BLaER1 (cell line): ENCODE results near the gene MORF4L1.
A peak's percentile ranks its signal among the peaks of the same experiment; 100 is the strongest.

Source experiments
- H3K27ac ChIP-seq: shearing (Covaris generic); formaldehyde crosslinking; 2 replicates; pipeline ENCODE4 v1.8.1; 2022
- H3K27me3 ChIP-seq: shearing (Covaris generic); formaldehyde crosslinking; 2 replicates; pipeline ENCODE4 v1.8.1; 2022
- H3K36me3 ChIP-seq: shearing (Covaris generic); formaldehyde crosslinking; 2 replicates; pipeline ENCODE4 v1.8.1; 2022
- H3K4me1 ChIP-seq: shearing (Covaris generic); formaldehyde crosslinking; 2 replicates; pipeline ENCODE4 v1.8.1; 2022
- H3K4me2 ChIP-seq: shearing (Covaris generic); formaldehyde crosslinking; 2 replicates; pipeline ENCODE4 v1.8.1; 2022
- H3K4me3 ChIP-seq: shearing (Covaris generic); formaldehyde crosslinking; 2 replicates; pipeline ENCODE4 v1.8.1; 2022
- H3K9ac ChIP-seq: shearing (Covaris generic); formaldehyde crosslinking; 2 replicates; pipeline ENCODE4 v1.8.1; 2022
- H3K9me3 ChIP-seq: shearing (Covaris generic); formaldehyde crosslinking; 2 replicates; pipeline ENCODE4 v1.8.1; 2022
- H4K20me1 ChIP-seq: shearing (Covaris generic); formaldehyde crosslinking; 2 replicates; pipeline ENCODE4 v1.8.1; 2022
- Cebpa-rat ChIP-seq: shearing (Covaris generic); IDR thresholded peaks from 2 replicates; pipeline ENCODE4 v1.8.1; 2022

The MORF4L1 gene

DNA sequence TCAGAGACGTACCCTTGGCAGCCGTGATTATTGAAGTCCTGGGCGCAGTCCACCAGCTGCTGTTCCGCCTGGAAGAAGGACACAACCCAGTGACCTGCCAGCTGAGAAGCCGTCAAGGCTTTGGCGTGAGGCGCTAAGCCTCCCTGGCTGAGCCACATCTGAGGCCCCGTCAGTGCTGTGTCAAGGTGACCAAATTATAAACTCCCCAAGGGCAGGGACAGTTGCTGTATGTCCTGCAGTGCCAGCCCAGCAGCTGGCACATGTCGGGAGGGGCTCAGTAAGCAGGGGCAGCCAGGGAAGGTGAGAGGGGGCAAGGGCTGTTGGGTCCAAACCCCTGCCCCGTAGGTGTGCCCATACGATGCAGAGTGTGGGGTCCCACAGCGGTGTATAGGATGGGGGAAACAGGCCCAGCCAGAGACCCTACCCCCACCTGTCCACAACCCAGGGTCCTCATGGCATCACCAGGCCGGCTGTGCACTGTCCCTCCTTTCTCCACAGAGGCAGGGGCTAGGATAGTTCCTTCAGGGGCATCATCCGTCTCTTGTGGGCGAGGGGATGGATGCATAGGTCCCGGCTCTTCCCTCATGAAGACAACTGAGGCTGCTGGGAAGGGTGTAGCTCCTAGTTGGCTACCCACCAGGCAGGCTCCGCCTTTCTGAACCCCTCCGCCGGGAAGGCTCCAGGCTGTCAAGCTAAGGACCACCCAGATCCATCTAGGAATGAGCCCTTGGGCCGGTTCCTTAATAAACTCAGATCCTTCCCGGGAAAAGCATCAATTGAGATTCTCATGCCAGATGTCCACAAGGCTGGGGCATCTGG lies 59.0 kb downstream of the MORF4L1 start:
- H3K36me3 ChIP-seq = peaks cover 83% of the 10 kb centered on the region
- no peaks in the 10 kb centered on the region for H3K9me3 ChIP-seq
- H4K20me1 ChIP-seq = no peaks in the 10 kb centered on the region
- peaks cover 32% of the 10 kb centered on the region for H3K4me1 ChIP-seq
- H3K9ac ChIP-seq = no peak overlapping the region
- peak overlapping the region; percentile 30; the same call in 1 of the 2 replicates for H3K27ac ChIP-seq
- TF ChIP-seq Cebpa-rat = no peak
- H3K4me2 ChIP-seq = no peak overlapping the region
- H3K27me3 ChIP-seq = no peaks in the 10 kb centered on the region
- H3K4me3 ChIP-seq = no peak overlapping the region

DNA sequence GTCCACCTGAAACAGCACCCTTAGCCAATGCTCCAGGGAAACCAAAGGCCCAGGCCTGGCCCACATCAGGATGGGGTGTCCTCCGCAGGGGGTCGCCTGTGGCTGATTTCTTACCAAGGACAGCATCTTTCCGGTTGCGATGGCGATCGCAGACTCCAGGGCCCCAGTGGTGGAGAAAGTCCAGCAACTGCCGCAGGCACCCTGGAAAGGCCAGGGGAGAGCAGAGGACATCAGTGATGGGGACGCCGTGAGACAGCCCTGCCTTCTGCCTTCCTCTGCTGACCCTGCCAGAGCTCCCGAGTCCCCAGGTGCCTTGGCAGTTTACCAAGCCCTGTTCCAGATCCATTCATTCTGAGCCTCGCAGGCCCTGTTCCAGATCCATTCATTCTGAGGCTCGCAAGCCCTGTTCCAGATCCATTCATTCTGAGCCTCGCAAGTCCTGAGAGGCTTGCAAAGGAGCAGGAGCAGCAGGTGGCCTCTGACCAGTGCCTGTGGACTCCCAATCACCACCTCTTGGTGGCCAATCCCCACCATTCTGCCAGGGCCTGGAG lies 59.6 kb downstream of the MORF4L1 start:
- H3K9me3 ChIP-seq = no peaks in the 10 kb centered on the region
- H3K27me3 ChIP-seq = no peaks in the 10 kb centered on the region
- peaks cover 39% of the 10 kb centered on the region for H3K4me1 ChIP-seq
- no peak overlapping the region for H3K4me2 ChIP-seq
- H4K20me1 ChIP-seq = no peaks in the 10 kb centered on the region
- H3K9ac ChIP-seq = no peak overlapping the region
- peaks cover 76% of the 10 kb centered on the region for H3K36me3 ChIP-seq
- TF ChIP-seq Cebpa-rat = no peak
- H3K27ac ChIP-seq = no peak overlapping the region
- no peak overlapping the region for H3K4me3 ChIP-seq

GRCh38 chr15:78933187-78933822 lies 60.6 kb downstream of the MORF4L1 start:
- Histone ChIP-seq H3K9ac (no peak overlapping the region), H3K9me3 (no peaks in the 10 kb centered on the region), H3K4me1 (peaks cover 49% of the 10 kb centered on the region), H3K27ac (no peak overlapping the region), H3K36me3 (peaks cover 68% of the 10 kb centered on the region), H4K20me1 (no peaks in the 10 kb centered on the region), H3K27me3 (no peaks in the 10 kb centered on the region), H3K4me2 (no peak overlapping the region), H3K4me3 (no peak overlapping the region)
- TF ChIP-seq Cebpa-rat = no peak

GRCh38 chr15:78933823-78934654 lies 61.3 kb downstream of the MORF4L1 start:
- Histone ChIP-seq H3K9ac (no peak overlapping the region), H3K4me1 (peaks cover 56% of the 10 kb centered on the region), H3K36me3 (peaks cover 67% of the 10 kb centered on the region), H3K4me2 (no peak overlapping the region), H3K4me3 (no peak overlapping the region), H3K27ac (0 out of 2 replicates have a peak overlapping the region, but pooled peaks have one; percentile 9), H4K20me1 (no peaks in the 10 kb centered on the region), H3K9me3 (no peaks in the 10 kb centered on the region), H3K27me3 (no peaks in the 10 kb centered on the region)
- TF ChIP-seq Cebpa-rat = no peak

DNA sequence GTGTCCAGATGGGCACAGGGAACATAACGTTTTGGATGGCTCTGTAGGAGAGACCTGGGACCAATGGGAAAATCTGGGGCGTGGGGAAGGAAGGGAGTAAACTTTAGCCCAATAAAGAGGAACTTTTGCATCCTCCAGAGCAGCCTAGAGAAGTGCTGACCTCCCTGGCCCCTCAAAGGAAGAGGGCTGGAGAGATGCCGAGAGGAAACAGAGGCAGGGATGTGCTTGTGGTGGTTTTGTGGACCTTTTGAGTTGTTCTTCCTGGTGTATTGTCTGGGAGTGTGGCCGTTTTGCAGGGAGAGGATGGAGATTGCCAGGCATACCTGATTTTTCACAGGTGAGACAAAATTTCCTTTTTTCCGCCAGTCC lies 61.9 kb downstream of the MORF4L1 start:
- Histone ChIP-seq H3K27ac (0 out of 2 replicates have a peak overlapping the region, but pooled peaks have one; percentile 9), H3K9ac (no peak overlapping the region), H3K4me3 (no peak overlapping the region), H4K20me1 (no peaks in the 10 kb centered on the region), H3K4me2 (no peak overlapping the region), H3K36me3 (peaks cover 61% of the 10 kb centered on the region), H3K27me3 (no peaks in the 10 kb centered on the region), H3K9me3 (no peaks in the 10 kb centered on the region), H3K4me1 (peaks cover 62% of the 10 kb centered on the region)
- TF ChIP-seq Cebpa-rat = no peak

DNA sequence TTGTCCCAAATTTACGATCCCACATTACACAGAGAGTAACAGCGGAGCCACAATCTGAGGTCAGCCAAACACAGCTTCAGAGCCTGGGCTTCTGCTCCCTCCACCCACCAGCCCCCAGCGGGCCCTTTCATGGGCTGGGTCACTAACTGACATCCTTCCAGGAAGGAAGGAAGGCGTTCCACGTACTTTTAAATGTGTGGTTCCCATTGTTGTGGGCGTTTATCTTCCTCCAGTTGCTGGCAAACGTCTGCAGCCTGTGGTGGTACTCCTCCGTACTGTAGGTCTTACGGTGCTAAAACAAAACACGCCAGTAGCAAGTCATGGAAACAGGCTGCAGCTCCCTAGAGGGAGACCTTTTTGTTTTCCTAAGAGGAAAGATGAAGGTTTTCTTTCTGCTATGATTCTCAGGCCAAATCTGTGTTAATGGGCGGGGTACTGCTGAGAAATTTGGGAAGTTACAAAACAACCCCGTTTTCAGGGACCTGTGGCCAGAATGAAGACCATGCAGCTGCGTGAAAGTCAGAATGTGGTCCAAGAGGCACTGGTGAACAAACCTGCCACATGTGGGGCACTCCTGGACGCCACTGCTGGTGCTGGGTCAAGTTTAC lies 64.5 kb downstream of the MORF4L1 start:
- peak overlapping the region; percentile 81 for H3K27ac ChIP-seq
- peak overlapping the region; percentile 55 for H3K4me3 ChIP-seq
- H3K9me3 ChIP-seq = no peaks in the 10 kb centered on the region
- no peaks in the 10 kb centered on the region for H4K20me1 ChIP-seq
- peak overlapping the region; percentile 73 for H3K9ac ChIP-seq
- H3K4me1 ChIP-seq = peaks cover 63% of the 10 kb centered on the region
- no peak for TF ChIP-seq Cebpa-rat
- H3K27me3 ChIP-seq = no peaks in the 10 kb centered on the region
- H3K4me2 ChIP-seq = peak overlapping the region; percentile 92
- H3K36me3 ChIP-seq = peaks cover 36% of the 10 kb centered on the region

- Histone ChIP-seq H3K9ac (no peak overlapping the region), H4K20me1 (no peaks in the 10 kb centered on the region), H3K4me3 (no peak overlapping the region), H3K9me3 (no peaks in the 10 kb centered on the region), H3K4me1 (peaks cover 77% of the 10 kb centered on the region), H3K27me3 (no peaks in the 10 kb centered on the region), H3K4me2 (peak overlapping the region; percentile 92), H3K27ac (peak overlapping the region; percentile 60; the same call in 1 of the 2 replicates), H3K36me3 (peaks cover 22% of the 10 kb centered on the region)
- TF ChIP-seq Cebpa-rat = no peak
Measured at GRCh38 chr15:78938658-78939488, 66.2 kb downstream of the MORF4L1 start.

DNA sequence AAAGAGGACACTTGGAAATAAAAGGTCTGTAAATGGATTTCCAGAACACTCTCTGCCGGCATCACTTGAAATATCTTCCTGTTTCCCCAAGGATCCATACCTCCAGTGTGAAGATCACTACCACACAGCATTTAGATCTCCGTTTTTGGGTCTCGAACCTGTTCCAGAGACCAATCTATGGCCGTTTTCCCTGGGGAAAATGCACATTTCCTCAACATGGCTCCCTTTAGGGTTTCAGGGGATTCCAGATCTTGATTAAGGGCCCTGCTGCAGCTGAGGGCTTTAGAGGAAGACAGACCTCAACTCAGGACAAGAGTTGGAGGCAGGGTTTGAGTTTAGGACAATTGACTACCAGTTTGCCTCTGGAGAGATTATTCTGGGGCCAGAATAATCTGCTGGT lies 70.1 kb downstream of the MORF4L1 start:
- Histone ChIP-seq H3K4me3 (no peak overlapping the region), H3K9me3 (no peaks in the 10 kb centered on the region), H3K27ac (no peak overlapping the region), H4K20me1 (no peaks in the 10 kb centered on the region), H3K4me2 (peak overlapping the region; percentile 93), H3K9ac (no peak overlapping the region), H3K27me3 (no peaks in the 10 kb centered on the region), H3K36me3 (no peaks in the 10 kb centered on the region), H3K4me1 (peaks cover 57% of the 10 kb centered on the region)
- no peak for TF ChIP-seq Cebpa-rat
